GM20431 (cell line): Measurements from ENCODE around the gene PCDH18.

Experiments
- in situ Hi-C: fragments of 300-500 bp; cut with MseI, MboI; formaldehyde crosslinking; loops from one replicate; pipeline ENCODE4 v1.15.0; 2020; ENCODE audit warnings: low sequenced_read_pairs; ENCODE audit not compliant: unreplicated experiment

PCDH18 gene

GRCh38 chr4:137471895-137472294 is 60.4 kb downstream of the PCDH18 start:
- in situ Hi-C loops = no loop called here

GRCh38 chr4:137471461-137471860 is 60.8 kb downstream of the PCDH18 start:
- in situ Hi-C loops = no loop called here

DNA sequence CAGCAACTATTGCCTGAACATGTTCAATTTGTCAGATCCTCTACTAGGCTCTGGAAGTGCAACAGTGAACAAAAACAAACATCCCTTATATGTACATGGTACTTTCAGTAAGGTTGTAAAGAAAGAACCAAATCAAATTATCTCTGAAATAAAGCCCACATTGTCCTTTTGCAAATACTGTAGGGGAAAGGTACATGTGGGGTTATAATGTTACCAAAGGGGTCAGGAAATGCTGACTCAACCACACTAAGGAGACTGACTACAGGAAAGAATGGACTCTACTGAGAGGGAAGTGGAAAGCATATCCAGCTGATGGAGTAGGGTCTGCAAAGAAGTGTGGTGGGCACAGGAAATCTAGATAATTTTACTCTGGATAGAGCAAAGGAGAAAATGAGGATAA is 61.5 kb downstream of the PCDH18 start:
- in situ Hi-C loops = no loop called here
